SKM-1 treated with dmso at 0.1 percent for 144 hours (cell line): ENCODE results near the gene GPR61.

Experiments used
- DNase-seq: peaks from one replicate; lab custom pipeline; 2025; ENCODE audit not compliant: unreplicated experiment; lab: John Stamatoyannopoulos, UW

GPR61 gene

DNA sequence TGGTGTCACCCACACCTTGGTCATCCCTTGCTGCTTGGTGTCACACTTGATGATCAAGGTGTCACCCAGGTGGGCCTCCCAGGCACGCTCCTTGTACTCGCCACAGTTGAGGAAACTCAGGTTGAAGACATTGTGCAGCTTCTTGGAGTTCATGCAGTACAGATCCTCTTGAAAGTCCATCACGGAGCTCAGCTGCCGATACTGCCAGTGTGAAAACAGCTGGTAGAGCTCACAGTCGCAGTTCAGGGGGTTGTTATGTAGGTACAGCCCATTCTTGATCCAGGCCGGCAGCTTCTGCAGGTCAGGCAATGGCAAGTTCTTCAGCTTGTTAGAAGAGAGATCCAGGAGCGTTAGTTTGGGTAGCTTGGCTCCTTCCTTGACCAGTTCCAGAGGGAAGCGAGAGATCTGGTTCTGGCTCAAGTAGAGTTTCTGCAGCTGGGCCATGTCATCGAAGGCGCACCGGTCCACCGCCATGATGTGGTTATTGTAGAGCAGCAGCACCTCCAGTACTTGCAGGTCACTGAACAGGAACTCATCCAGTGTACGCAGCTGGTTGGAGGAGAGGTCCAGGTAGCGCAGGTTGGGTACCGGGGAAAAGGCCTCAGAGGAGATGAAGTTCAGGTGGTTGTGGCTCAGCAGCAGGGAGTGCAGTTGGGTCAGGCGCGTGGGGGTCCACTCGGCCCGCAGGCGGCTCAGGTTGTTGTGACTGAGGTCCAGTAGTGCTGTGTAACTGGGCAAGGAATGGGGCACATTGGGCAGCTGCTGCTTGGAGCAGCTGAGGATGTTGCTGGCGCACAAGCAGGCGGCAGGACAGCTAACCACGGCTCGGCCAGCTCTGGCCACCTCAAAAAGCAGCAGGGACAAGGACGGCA lies 31.4 kb upstream of the GPR61 start:
- DNase-seq, result no peak

DNA sequence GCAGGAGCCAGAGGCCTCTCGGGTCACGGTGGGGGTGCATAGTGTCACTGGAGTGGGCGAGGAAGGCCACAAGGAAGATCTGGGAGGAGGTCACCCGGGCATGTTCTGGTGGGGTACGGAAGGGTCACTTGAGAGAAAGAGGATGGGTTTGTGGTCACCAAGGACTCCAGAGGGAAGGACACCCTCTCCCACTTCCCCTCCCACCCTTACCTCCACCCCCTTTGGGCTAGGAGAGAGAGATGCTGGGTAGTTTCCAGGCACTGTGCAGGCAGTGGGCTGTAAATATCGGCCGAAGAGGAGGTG lies 30.8 kb upstream of the GPR61 start:
- no peak for DNase-seq

DNA sequence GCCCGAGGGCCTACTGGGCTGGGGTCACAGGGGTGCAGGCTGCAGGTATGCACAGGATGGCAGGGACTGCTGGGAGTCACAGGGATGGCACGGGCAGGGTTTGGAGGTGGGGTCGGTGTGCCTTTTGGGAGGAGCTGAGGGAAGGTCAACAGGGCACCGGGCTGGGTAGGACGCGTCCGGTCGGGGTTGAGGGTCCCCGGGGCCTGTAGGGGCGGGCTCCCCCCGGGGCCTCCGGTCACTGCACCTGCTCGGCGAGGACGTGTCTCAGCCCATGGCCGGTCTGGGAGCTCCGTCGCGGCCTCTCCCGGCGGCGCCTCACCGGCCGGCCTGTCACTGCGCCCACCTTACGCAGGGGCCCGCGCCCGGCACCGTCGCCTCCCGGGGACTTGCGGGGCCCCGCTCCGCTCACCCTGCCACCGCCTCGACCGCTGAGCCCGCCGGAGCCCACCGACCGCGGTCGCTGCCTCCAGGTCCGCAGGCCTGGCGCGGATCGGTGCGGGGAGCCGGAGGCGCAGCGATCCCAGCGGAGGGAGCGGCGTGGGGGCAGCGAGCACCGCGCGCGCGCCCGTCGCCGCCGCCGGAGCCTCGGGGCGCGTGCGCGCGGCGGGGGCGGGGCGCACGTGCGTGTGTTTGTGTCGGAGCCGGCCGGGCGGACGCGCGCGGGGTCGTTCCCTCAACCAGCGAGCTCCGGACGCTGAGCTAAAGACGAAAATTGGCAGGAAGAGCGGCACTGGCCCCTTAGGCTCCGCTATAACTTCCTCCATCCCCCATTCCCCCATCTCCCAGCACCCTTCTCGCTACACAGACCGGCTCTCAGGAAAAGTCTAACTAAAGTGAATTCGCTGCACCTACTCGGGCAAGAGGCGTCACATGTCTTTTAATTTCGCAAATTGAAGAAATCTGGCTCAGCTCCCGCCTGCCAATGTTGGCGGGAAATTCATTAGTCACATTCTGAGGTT lies 30.2 kb upstream of the GPR61 start, which contains the start of gene AMIGO1:
TSS of gene AMIGO1 (minus strand) at position 552 of the 959 bp plus-strand sequence. CDS start 815 bp downstream, outside the sequence.
- DNase-seq, result peak; percentile 34

DNA sequence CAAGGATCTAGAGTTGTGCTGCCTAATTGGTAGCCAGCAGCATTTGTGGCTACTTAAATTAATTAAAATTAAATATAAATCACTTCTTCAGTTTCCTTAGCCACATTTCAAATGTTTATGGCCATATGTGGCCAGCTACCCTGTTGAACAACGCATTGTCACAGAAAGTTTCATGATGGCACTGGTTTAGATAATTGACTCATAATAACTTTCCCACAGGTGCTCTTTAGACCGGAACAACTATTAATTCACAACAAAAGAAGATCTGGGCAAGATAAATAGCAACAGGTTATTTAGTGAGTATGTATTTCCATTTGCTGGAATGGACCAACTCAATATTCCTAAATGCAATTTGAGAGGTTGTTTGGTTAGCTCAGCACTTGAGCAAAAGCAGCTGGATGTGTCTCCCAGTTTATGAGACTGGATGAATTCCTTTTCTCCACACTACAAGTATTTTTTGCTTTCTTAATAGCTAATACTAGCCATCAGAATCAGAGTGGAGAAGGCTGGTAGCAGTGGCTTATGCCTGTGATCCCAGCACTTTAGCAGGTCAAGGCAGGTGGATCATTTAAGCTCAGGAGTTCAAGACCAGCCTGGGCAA lies 26.5 kb upstream of the GPR61 start:
- no peak for DNase-seq

DNA sequence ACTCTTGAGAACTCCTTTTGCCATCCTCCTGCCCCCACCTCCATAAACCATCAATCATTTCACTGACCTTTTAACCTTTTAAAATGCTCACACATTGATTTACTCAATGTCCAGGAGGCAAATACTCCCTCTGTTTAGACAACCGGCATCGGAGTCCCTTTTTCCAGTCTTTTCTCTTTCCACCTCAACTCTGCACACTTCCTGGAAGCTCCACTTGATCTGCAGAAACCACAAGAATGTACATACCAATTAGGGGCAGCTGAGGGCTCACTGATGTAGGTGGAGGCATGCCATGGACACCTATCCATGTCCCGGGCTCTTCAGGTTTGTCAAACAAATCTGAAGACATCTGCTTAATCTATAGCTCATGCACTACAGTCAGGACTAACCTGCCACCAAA lies 24.8 kb upstream of the GPR61 start:
- no peak for DNase-seq

DNA sequence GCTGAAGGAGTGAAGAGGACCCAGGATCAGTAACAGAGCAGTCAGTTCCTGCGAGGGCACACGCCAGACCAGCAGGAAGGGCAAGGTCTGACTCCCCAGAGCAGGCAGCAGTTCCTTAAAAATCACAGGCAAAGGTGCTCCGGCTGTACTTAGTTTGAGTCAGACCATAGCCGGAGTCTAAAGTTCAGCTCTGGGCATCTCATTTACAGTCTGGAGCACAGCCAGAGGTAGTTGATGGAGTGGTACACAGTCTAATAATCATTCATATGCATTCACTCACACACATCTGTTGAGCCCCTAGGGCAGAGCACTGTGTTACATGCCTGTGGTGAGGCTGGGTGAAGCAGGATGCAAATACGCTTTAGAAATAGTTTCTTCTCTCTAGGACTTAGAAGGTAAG lies 22.8 kb upstream of the GPR61 start:
- no peak for DNase-seq

DNA sequence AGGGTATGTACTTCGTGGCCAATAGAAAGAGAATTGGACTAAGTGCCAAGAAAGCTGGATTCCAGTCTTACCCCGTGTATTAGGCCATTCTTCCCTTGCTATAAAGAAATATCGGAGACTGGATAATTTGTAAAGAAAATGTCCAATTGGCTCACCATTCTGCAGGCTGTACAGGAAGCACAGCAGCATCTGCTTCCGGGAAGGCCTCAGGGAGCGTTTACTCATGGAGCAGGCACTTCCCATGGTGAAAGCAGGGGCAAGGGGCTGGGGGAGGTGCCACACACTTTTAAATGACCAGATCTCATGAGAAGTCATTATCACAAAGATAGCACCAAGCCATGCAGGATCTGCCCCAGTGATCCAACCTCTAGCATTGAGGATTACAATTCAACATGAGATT lies 22.3 kb upstream of the GPR61 start:
- no peak for DNase-seq

DNA sequence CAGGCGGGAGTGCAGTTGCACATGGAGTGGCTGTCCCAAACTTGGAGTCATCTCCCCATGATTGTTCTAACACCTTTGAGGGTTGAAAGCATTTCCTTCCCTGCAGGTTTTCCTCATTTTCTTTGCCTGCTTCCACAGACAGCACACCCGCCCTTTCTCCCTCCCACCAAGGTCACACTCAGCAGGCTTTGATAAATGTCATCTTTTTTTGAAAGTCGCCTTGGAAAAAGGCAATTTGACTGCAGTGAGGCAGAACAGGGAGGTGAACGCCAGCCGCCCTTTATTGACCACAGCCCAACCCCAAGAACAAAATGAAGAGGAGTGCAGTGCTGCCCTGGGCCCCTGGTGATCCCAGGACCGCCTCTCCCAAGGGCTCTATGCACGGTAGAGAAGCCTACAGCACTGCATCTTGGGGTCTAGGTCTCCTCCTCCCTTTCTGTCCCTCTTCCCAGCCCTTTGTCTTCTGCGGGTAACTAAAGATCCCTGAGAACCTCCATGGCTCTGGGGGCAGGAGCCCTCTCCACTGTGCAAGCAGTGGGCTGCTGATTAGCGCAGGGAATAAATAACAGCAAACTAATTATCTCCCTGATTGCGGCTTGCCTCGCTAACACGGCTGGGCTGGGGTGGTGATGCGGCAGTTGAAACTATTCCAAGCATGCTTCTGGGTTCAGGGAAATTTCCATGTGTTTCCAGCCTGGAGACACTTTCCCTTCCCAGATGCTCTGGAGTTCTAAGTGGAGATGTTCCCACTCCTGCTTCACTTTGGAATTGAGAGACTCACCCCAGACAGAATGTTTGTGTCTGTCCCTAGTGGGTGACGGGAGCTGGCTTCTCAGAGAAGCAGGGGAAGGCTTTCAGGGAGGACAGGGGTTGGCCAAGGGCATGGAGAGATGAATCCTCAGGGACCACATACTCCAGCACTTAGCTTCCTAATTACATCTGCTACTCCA lies 18.4 kb upstream of the GPR61 start:
- no peak for DNase-seq

DNA sequence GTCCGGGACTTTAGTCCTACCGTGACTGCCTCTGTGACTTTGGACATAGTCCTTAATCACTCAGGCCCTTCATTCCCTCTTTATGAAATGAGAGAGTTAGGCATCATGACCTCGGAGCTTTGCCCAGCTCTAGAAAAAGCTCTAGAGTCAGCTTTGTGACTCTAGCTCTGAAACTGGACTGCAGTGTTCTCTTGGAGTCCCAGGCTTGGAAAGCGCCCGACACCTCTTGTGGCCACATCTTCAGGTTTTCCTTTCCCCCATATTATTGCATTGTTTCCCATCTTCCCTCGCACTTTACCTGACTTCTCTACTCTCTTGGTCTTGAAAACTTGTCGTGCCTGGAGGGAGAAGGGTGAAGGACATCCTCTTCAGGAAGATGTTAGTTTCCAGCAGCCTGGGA lies 17.6 kb upstream of the GPR61 start:
- DNase-seq, result no peak

DNA sequence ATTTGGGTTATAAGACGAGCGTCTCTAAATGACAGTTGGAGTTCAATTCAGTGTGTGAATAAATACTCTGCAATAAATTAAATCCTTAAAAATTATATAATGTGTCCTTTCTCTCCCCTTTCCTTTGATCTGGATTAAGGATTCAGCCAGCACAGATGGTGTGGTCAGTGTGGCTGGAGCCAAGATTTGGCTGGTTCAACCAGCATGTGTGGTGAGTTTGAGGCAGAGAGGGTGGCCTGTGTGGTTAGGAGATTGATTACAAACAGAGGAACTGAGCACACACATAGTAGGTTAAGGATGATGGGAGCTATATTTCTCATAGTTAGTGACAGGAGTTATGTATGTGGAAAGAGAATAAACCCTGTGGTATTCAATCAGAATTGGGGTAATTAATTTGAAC lies 16.0 kb upstream of the GPR61 start:
- DNase-seq, result no peak

DNA sequence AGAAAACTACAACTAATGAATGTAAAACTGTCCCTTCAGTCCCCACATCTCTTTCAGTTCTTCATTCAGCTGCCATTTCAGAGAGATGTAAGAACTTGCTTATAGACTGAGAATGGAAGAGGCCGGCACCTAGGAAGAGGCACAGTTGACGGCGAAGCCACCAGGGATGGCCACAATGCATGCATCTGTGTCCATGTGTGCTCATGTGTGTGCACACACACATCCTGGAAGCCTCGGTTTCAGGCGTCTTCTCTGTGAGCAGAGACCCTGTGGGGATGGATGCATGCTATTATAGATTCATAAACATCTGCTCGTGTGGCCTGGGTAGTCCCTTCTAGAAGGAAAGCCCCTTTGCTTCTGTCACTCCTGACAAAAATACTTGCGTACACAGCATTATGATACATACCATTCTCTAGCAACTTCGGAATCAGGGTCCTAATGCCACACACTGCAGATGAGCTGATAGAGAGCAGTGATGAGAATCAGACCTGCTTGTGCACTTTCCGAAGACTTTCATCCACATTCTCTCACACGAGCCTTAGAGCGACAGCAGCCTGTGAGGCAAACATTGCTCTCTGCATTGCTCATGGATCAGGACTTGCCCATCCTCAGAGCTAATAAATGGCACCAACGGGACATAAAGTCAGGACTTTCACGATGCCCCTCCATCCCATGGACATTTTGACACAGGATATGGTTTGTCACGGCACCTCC lies 12.4 kb upstream of the GPR61 start:
- DNase-seq, result no peak

DNA sequence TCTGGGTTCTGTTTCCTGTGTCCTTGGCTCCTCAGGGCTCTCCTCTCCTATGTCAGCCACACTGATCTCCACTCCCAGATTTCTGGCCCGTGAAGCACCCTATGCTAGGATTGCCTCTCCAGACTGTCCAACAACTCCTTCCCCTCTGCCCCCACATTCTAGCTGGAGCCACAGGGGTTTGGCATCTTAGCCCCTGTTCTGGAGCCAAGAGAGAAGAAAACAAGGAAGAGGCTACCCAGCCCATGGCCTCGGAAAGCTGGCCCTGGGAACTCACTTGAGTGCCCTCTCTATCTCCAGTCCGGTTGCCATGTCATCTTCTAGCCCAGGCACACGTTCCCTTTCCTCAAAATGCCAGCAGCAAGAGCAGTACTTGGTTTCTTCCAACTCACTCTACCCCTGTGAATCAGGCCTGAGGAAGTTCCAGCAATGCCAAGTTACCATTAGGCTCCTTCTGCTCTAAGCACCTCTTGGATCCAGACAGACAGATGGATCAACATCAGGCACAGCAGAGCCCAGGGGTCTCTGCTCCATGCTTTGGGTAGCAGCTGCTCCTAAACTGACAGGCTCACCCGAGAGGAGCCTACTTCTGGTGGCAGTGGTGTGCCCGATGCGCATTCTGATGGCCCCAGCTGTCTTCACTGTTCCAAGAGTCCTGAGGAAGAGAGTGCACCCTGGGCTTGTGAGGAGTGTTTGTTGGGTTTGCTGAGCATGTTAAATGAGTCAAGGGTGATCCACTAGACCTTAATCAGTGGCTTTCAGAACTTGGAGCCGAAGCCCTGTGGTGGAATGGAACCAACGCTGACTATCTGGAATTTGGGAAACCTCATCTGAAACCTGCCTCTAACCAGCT lies 11.6 kb upstream of the GPR61 start:
- DNase-seq, result no peak

DNA sequence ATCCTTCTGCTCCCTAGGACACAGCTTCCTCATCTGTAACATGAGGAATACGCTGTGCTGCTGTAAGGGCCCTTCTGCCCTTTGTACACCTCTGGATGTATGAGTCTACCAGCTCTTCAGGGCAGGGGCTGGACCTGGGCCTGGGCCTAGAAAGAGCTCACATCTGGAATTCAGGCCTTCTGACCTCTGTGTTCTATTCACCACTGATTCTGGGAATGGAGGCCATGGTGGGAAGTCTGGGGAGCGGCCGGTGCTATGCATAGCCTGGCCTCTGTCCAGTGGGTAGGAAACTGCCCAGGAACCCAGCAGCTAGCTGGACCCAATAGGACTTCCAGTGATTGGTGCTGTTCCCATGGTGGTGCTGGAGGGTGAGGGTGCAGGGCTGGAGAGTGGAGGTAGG lies 11.0 kb upstream of the GPR61 start:
- no peak for DNase-seq

DNA sequence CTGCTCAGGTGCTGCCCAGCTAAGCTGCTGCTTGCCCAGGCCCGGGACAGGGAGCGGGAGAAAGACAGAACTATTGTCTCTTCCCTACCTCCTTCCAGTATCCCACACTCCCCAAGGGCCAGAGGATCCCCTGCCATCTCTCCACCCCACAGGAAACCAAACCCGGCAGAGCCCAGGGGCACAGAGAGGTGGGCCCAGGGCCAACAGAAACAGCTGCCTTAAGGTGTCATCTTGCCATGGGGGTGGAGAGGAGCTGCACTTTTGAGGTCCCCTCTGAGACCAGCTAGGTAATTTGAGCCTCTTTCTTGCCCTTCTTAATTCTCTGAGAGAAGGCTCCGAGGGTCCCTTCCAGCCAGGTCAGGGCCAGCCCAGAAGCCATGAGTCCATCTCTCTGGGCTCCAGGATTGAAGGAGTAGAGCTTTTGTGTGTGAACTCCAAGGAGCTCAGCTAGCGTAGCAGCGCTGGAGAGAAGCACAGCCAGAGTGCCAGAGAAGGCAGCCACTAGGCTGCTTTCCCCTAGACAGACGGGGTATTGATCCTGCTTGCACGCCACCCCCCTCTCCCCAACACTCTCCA lies 9.7 kb upstream of the GPR61 start:
- DNase-seq, result no peak

DNA sequence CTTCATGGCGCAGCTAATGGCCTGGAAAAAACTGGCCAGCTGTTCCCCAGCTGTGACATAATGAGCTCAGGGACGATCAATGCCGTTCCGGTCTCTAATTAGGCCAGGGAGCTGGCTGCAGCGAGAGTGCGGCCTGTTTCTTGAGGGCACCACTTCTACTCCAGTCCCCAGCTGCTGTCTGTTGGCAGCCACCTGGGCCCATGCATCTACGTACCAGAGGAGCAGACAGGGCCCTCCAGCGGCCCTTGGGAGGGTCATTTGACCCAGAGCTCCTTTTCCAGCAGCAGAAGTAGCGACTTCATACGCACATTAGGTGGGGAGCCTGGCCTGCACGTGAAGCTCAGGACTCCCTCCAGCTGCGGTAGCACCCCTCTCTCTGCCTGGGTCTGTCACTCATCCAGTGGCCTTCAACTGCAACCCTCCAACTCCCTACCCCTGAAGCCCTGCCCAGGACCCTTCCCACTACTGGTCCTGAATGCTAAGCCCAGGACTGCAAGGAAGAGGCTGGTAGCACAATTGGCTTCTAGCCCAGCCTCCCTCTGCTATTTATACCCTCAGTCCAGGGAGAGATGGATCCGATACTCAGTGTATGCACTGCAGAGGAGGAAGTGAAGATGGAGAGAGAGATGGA lies 9.1 kb upstream of the GPR61 start:
- no peak for DNase-seq

DNA sequence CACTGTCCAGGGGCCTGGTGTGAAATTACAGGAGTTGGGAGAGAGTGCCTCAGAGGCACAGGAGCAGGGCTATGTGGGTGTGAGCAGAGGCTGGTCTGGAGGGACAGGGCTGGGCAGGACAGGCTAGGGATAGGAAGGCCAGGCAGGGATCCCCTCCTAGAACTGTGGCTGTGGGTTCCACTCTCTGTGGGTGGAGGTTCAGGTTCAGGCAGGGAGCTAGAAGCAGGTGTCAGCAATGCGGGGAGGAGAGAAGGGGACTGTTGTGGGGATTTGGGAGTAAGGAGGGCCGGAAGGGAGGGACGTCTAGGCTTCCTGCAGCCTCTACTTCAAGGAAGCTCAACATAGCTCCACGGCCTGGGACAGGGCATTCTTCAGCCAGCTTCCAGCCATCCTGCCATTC lies 8.3 kb upstream of the GPR61 start:
- no peak for DNase-seq

DNA sequence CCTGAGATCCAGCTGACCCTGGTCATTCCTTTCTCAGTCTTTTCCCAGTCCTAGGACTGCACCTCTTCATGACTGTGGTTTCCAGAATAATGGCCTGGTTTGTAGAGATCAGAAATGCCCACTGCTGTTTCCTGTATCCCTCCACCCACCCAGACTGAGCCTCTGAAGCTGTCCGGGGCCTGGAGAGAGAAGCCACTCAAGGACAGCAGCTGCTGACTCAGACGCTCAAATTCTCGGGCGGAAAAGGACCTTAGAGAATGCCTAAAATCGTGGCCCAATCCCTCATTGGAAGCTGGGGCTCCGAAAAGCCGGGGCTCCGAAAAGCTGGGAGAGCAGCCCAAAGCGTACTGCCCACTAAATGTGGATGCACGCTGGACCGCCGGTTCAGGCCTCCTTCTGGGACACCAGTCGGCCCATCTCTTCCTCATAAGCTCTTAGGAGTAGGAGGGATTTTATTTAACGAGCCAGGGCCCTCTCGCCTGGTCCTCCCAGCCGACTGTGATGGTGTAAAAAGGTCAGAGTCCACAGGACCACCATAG lies 7.8 kb upstream of the GPR61 start:
- DNase-seq, result no peak
